PC-3 (cell line): ENCODE measurements around the gene PID1. TPM values are rescaled to one million over a fixed set of nuclear protein-coding genes. Genes with fewer than 3 reads are reported as not detected.

Source experiments
- ATAC-seq: fragments of 200-7000 bp; cut with Tn5 transposase; 2 replicates; pipeline ENCODE4 v1.9.1; 2020; ENCODE audit warnings: mild to moderate bottlenecking, moderate library complexity
- BruUV-seq: library from RNA; stranded (reverse); fragments of 400-500 nt; replicated peaks from 2 replicates; lab custom pipeline; 2021; lab: Mats Ljungman, UMichigan
- CTCF ChIA-PET: fragments of 300-600 bp; sonication (Branson Sonifier 250); formaldehyde crosslinking; loops from one replicate; lab custom pipeline; 2022; ENCODE audit warnings: antibody characterized with exemption; lab: Charles Lee
- POLR2A ChIA-PET: fragments of 300-600 bp; sonication (Branson Sonifier 250); formaldehyde crosslinking; loops from one replicate; lab custom pipeline; 2022; ENCODE audit warnings: antibody characterized with exemption; ENCODE audit not compliant: unreplicated experiment; lab: Charles Lee
- DNase-seq: peaks from one replicate; pipeline ENCODE4 v3.0.0-alpha.2; 2015
- H2AFZ ChIP-seq: fragments of 300-600 bp; sonication (generic); 2 replicates; pipeline ENCODE4 v1.6.0; 2016; ENCODE audit warnings: antibody characterized with exemption, low read length
- H3F3A ChIP-seq: fragments of 300-600 bp; sonication (generic); one replicate; pipeline ENCODE4 v1.6.0; 2017; ENCODE audit warnings: antibody characterized with exemption, low read length, control low read depth, mild to moderate bottlenecking; ENCODE audit not compliant: unreplicated experiment
- H3K27ac ChIP-seq: fragments of 300-600 bp; sonication (generic); 2 replicates; pipeline ENCODE4 v1.5.1; 2016; ENCODE audit warnings: mild to moderate bottlenecking, low read length
- H3K27me3 ChIP-seq: fragments of 300-600 bp; sonication (generic); 2 replicates; pipeline ENCODE4 v1.6.1; 2016; ENCODE audit warnings: low read length, mixed read lengths
- H3K36me3 ChIP-seq: fragments of 300-600 bp; sonication (generic); 2 replicates; pipeline ENCODE4 v1.6.1; 2016; ENCODE audit warnings: low read depth, mixed run types, low read length, mixed read lengths
- H3K4me1 ChIP-seq: fragments of 300-600 bp; sonication (generic); 2 replicates; pipeline ENCODE4 v1.5.1; 2016; ENCODE audit warnings: low read length; ENCODE audit not compliant: insufficient read depth
- H3K4me2 ChIP-seq: fragments of 300-600 bp; sonication (generic); 2 replicates; pipeline ENCODE4 v1.6.0; 2016; ENCODE audit warnings: low read length
- H3K4me3 ChIP-seq: fragments of 300-600 bp; sonication (generic); 2 replicates; pipeline ENCODE4 v1.5.1; 2016; ENCODE audit warnings: mild to moderate bottlenecking, low read length, mixed read lengths
- H3K79me2 ChIP-seq: fragments of 300-600 bp; sonication (generic); 2 replicates; pipeline ENCODE4 v1.6.1; 2017; ENCODE audit warnings: low read length, mixed read lengths
- H3K9ac ChIP-seq: fragments of 300-600 bp; sonication (generic); 2 replicates; pipeline ENCODE4 v1.6.0; 2016; ENCODE audit warnings: mild to moderate bottlenecking, low read length
- H3K9me2 ChIP-seq: fragments of 300-600 bp; sonication (generic); replicated peaks from 2 replicates; pipeline ENCODE4 v1.6.1; 2016; ENCODE audit warnings: mixed run types, low read length, mixed read lengths
- H3K9me3 ChIP-seq: fragments of 300-600 bp; sonication (generic); 2 replicates; pipeline ENCODE4 v1.6.1; 2016; ENCODE audit warnings: low read length, mixed read lengths
- H4K20me1 ChIP-seq: fragments of 300-600 bp; sonication (generic); 2 replicates; pipeline ENCODE4 v1.6.1; 2016; ENCODE audit warnings: low read length, mixed read lengths
- EZH2 ChIP-seq: fragments of 300-600 bp; sonication (generic); IDR thresholded peaks from one replicate; pipeline ENCODE4 v1.6.1; 2017; ENCODE audit warnings: antibody characterized with exemption, mild to moderate bottlenecking, low read length; ENCODE audit not compliant: unreplicated experiment
- EZH2phosphoT487 ChIP-seq: fragments of 300-600 bp; sonication (generic); IDR thresholded peaks from 2 replicates; pipeline ENCODE4 v1.6.1; 2018; ENCODE audit warnings: mild to moderate bottlenecking, antibody characterized with exemption, low read length, borderline replicate concordance
- intact Hi-C: fragments of 100-400 bp; cut with micrococcal nuclease; formaldehyde crosslinking; loops from 2 replicates; pipeline ENCODE4 v1.9.0; 2023
- total RNA-seq: library from RNA; depleted of rRNA; stranded (reverse); fragments of >200 nt; gene quantifications from 2 replicates; pipeline ENCODE4 v1.2.3, GENCODE V29; 2014
- TF ChIP-seq, protein P1 (sequence below): fragments of 300-600 bp; sonication (generic); conservative IDR thresholded peaks from 2 replicates; pipeline ENCODE4 v1.5.1; 2017; ENCODE audit warnings: antibody characterized with exemption, low read depth, mild to moderate bottlenecking, low read length

The PID1 gene
- total RNA-seq, 1 experiment from 2014 or later: 0.84 TPM

DNA sequence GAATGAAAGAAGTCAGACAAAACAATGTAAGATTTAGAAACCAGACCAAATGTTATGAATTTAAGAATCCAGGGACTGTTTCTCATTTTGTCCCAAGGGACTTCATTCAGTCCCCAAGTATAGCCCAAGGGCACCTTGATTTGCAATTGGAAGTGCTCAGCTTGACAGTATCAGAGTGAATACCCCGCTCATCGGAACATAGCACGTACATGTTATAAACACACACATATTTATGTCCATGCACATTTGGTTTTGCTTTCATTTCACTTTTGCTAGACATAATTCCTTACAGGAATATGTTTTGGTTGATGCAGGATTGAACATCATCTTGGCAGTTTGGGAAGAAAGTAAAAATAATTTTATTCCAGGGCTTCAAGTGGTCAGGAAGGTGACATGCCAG, 100.2 kb downstream of the PID1 start:
- intact Hi-C loops: no loop called here

DNA sequence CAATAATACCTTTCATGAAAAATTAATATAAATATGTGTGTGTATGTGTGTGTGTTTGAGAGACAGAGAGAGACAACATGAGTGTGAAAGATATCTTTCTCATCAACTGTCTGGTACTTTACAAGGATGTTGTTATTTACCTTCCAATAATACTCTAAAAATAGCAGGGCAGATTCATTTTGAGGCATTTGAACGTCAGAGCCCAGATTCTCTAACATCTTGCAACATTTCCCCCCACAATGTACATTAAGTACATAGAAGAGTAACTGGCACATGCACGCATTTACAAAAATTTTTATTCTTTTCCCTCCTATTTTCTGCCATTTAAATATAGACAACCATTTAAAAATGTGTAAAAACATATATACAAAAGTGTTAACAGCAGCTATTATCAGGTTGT, 100.9 kb downstream of the PID1 start:
- Histone ChIP-seq H3K9me2 (no peaks in the 10 kb centered on the region), H3K27me3 (no peaks in the 10 kb centered on the region), H3K4me3 (no peak overlapping the region), H3K79me2 (no peaks in the 10 kb centered on the region), H4K20me1 (no peaks in the 10 kb centered on the region), H3K4me1 (0 out of 2 replicates have a peak, but pooled peaks cover 3% of the 10 kb centered on the region), H2AFZ (no peak overlapping the region), H3K27ac (no peak overlapping the region), H3F3A (no peaks in the 10 kb centered on the region), H3K36me3 (no peaks in the 10 kb centered on the region), H3K4me2 (no peak overlapping the region), H3K9ac (no peak overlapping the region), H3K9me3 (no peaks in the 10 kb centered on the region)
- ATAC-seq (no peak), DNase-seq (no peak)
- ChIA-PET CTCF (no interaction called here), POLR2A (no interaction called here)
- no TSS peak for BruUV-seq
- no peak for TF ChIP-seq EZH2
- no peak for TF ChIP-seq EZH2phosphoT487
- TF ChIP-seq, protein P1, sequence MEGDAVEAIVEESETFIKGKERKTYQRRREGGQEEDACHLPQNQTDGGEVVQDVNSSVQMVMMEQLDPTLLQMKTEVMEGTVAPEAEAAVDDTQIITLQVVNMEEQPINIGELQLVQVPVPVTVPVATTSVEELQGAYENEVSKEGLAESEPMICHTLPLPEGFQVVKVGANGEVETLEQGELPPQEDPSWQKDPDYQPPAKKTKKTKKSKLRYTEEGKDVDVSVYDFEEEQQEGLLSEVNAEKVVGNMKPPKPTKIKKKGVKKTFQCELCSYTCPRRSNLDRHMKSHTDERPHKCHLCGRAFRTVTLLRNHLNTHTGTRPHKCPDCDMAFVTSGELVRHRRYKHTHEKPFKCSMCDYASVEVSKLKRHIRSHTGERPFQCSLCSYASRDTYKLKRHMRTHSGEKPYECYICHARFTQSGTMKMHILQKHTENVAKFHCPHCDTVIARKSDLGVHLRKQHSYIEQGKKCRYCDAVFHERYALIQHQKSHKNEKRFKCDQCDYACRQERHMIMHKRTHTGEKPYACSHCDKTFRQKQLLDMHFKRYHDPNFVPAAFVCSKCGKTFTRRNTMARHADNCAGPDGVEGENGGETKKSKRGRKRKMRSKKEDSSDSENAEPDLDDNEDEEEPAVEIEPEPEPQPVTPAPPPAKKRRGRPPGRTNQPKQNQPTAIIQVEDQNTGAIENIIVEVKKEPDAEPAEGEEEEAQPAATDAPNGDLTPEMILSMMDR: no peak
- intact Hi-C loops: no loop called here

More for the DNA sequence above, 100.2 kb downstream of the PID1 start:
- Histone ChIP-seq H3K27me3 (no peaks in the 10 kb centered on the region), H4K20me1 (no peaks in the 10 kb centered on the region), H3K79me2 (no peaks in the 10 kb centered on the region), H3K9ac (no peak overlapping the region), H3K27ac (no peak overlapping the region), H3K9me3 (no peaks in the 10 kb centered on the region), H2AFZ (no peak overlapping the region), H3F3A (no peaks in the 10 kb centered on the region), H3K4me1 (0 out of 2 replicates have a peak, but pooled peaks cover 4% of the 10 kb centered on the region), H3K9me2 (no peaks in the 10 kb centered on the region), H3K4me2 (no peak overlapping the region), H3K4me3 (no peak overlapping the region), H3K36me3 (no peaks in the 10 kb centered on the region)
- POLR2A ChIA-PET: no interaction called here
- TF ChIP-seq EZH2phosphoT487 (no peak), EZH2 (no peak)
- TF ChIP-seq, protein P1: no peak
- CTCF ChIA-PET: no interaction called here
- DNase-seq: no peak
- BruUV-seq: no TSS peak
- no peak for ATAC-seq

DNA sequence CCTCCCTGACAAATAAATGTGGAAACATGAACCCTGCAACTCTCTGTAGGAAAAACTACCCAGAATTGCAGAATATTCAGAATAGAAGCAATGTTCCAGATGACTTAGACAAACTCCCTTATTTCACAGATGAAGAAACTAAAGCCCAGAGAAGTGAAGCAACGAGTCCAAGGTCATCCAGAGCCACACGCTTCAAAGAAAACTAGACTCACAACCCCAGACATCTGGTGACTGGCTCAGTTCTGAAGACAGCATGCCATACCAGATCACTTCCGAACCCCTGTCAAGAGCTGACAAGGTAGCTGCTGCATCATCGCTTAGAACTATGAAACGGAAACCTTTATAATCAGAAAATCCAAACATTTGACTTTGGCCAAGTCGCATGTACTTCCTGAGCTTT, 101.3 kb downstream of the PID1 start:
- intact Hi-C loops: no loop called here
- POLR2A ChIA-PET: no interaction called here

More for the DNA sequence above, 101.3 kb downstream of the PID1 start:
- Histone ChIP-seq H3K9me2 (no peaks in the 10 kb centered on the region), H3K4me3 (no peak overlapping the region), H3K4me1 (no peaks in the 10 kb centered on the region), H3K4me2 (no peak overlapping the region), H4K20me1 (no peaks in the 10 kb centered on the region), H3K27me3 (no peaks in the 10 kb centered on the region), H3K9ac (no peak overlapping the region), H3K9me3 (no peaks in the 10 kb centered on the region), H2AFZ (no peak overlapping the region), H3K27ac (no peak overlapping the region), H3K79me2 (no peaks in the 10 kb centered on the region), H3K36me3 (no peaks in the 10 kb centered on the region), H3F3A (no peaks in the 10 kb centered on the region)
- no TSS peak for BruUV-seq
- DNase-seq: no peak
- no peak for ATAC-seq
- CTCF ChIA-PET: no interaction called here
- TF ChIP-seq EZH2 (no peak), EZH2phosphoT487 (no peak)
- TF ChIP-seq, protein P1: no peak
